Endodermal cell (in vitro differentiated cells): ENCODE results near the gene PRRT3. TPM values are rescaled to one million over a fixed set of nuclear protein-coding genes. Genes with fewer than 3 reads are reported as not detected.

Source experiments
- DNase-seq: peaks from one replicate; pipeline ENCODE4 v3.0.0-alpha.2; 2017
- H3K27ac ChIP-seq: 2 replicates; pipeline ENCODE4 v1.5.1; 2013; ENCODE audit warnings: mild to moderate bottlenecking, low read depth, low read length, moderate library complexity
- H3K27me3 ChIP-seq: 2 replicates; pipeline ENCODE4 v1.6.1; 2013; ENCODE audit warnings: mild to moderate bottlenecking, low read length, moderate library complexity; ENCODE audit not compliant: insufficient read depth, control insufficient read depth, poor library complexity, severe bottlenecking
- H3K36me3 ChIP-seq: 2 replicates; pipeline ENCODE4 v1.7.0; 2013; ENCODE audit warnings: mild to moderate bottlenecking, low read length, moderate library complexity; ENCODE audit not compliant: control insufficient read depth, insufficient read depth
- H3K4me1 ChIP-seq: one replicate; pipeline ENCODE4 v1.7.0; 2013; ENCODE audit warnings: low read length; ENCODE audit not compliant: control insufficient read depth, insufficient read depth
- H3K4me3 ChIP-seq: 2 replicates; pipeline ENCODE4 v1.5.1; 2013; ENCODE audit warnings: mild to moderate bottlenecking, low read length, moderate library complexity
- H3K9ac ChIP-seq: 2 replicates; pipeline ENCODE4 v1.6.1; 2013; ENCODE audit warnings: mild to moderate bottlenecking, low read length, moderate library complexity; ENCODE audit not compliant: poor library complexity, severe bottlenecking; ENCODE audit errors: extremely low read depth
- H3K9me3 ChIP-seq: 2 replicates; pipeline ENCODE4 v1.6.1; 2013; ENCODE audit warnings: mild to moderate bottlenecking, low read length, moderate library complexity; ENCODE audit not compliant: control insufficient read depth
- H3K27ac Mint-ChIP-seq: 2 replicates; pipeline ENCODE4 v1.8.0; 2020; ENCODE audit warnings: mixed read lengths
- H3K27me3 Mint-ChIP-seq: 2 replicates; pipeline ENCODE4 v1.8.0; 2021; ENCODE audit warnings: mild to moderate bottlenecking, mixed read lengths; ENCODE audit not compliant: insufficient read depth
- H3K36me3 Mint-ChIP-seq: 2 replicates; pipeline ENCODE4 v1.8.0; 2020; ENCODE audit warnings: low read depth, mixed read lengths
- H3K4me1 Mint-ChIP-seq: 2 replicates; pipeline ENCODE4 v1.8.0; 2020; ENCODE audit warnings: mixed read lengths
- H3K4me3 Mint-ChIP-seq: 2 replicates; pipeline ENCODE4 v1.8.0; 2020; ENCODE audit warnings: mild to moderate bottlenecking, moderate library complexity, mixed read lengths
- H3K9me3 Mint-ChIP-seq: 2 replicates; pipeline ENCODE4 v1.8.0; 2020; ENCODE audit warnings: mild to moderate bottlenecking, mixed read lengths
- CTCF ChIP-seq: fragments of 200-600 bp; sonication (generic); conservative IDR thresholded peaks from 2 replicates; pipeline ENCODE4 v1.5.0; 2021; ENCODE audit warnings: antibody characterized with exemption, mild to moderate bottlenecking
- WGBS, 2 experiments: methylation state at CpG; one replicate each; pipeline versions ENCODE4 v1.1.5 to v1.1.7; 2013; ENCODE audit warnings: missing lambda C conversion rate in 2 of 2, mixed read lengths in 1 of 2; ENCODE audit not compliant: insufficient coverage in 1 of 2, insufficient read length in 1 of 2; 5-methylcytosine and 5-hydroxymethylcytosine counted together
- total RNA-seq, 2 donors: library from RNA; stranded (reverse); fragmentation: NEBNext Ultra II Directional in 1 of 2; extraction: Animal tissue kit (Norgen Biotek cat#: 25700) in 1 of 2; gene quantifications; 2 replicates in 1 of 2; 3 replicates in 1 of 2; pipeline ENCODE4 v1.2.1, GENCODE V29; 2021

PRRT3 gene
- total RNA-seq, 2 donors from 2014 or later, result 7.4 to 11.3 TPM

GRCh38 chr3:9932535-9932842, 19.7 kb downstream of the PRRT3 start:
- Histone ChIP-seq H3K27ac (no peak overlapping the region), H3K4me1 (no peaks in the 10 kb centered on the region), H3K36me3 (peaks cover 22% of the 10 kb centered on the region), H3K9me3 (no peaks in the 10 kb centered on the region), H3K4me3 (peak overlapping the region; percentile 93), H3K9ac (no peak overlapping the region), H3K27me3 (no peaks in the 10 kb centered on the region)
- Mint-ChIP-seq H3K9me3 (peaks cover 6% of the 10 kb centered on the region), H3K36me3 (peaks cover 25% of the 10 kb centered on the region), H3K4me1 (peaks cover 13% of the 10 kb centered on the region), H3K27ac (no peak overlapping the region), H3K27me3 (peaks cover 2% of the 10 kb centered on the region), H3K4me3 (peak overlapping the region; percentile 76)
- no peak for TF ChIP-seq CTCF
- WGBS, 2 experiments, result 19% methylated on average over 13 of the region's 13 CpGs; no CpG with 5 or more reads in 1 of the 2 experiments
- DNase-seq, result no peak

- Mint-ChIP-seq H3K27me3 (peaks cover 2% of the 10 kb centered on the region), H3K4me1 (peaks cover 13% of the 10 kb centered on the region), H3K9me3 (peaks cover 6% of the 10 kb centered on the region), H3K4me3 (no peak overlapping the region), H3K36me3 (peaks cover 15% of the 10 kb centered on the region), H3K27ac (no peak overlapping the region)
- Histone ChIP-seq H3K9me3 (no peaks in the 10 kb centered on the region), H3K36me3 (peaks cover 8% of the 10 kb centered on the region), H3K9ac (no peak overlapping the region), H3K27me3 (no peaks in the 10 kb centered on the region), H3K27ac (no peak overlapping the region), H3K4me1 (no peaks in the 10 kb centered on the region), H3K4me3 (no peak overlapping the region)
- TF ChIP-seq CTCF, result peak; percentile 45
- 89 to 94% methylated on average over 3 to 4 of the region's 4 CpGs for WGBS, 2 experiments
- DNase-seq, result no peak
Measured at GRCh38 chr3:9930804-9931418, 21.3 kb downstream of the PRRT3 start.

GRCh38 chr3:9928158-9928557, 24.1 kb downstream of the PRRT3 start:
- Mint-ChIP-seq H3K27me3 (peaks cover 2% of the 10 kb centered on the region), H3K4me3 (no peak overlapping the region), H3K27ac (no peak overlapping the region), H3K9me3 (peaks cover 6% of the 10 kb centered on the region), H3K4me1 (no peaks in the 10 kb centered on the region), H3K36me3 (peaks cover 15% of the 10 kb centered on the region)
- WGBS, 2 experiments, result 92 to 95% methylated on average over 7 to 23 of the region's 23 CpGs
- peak; percentile 12 for TF ChIP-seq CTCF
- H3K4me1 ChIP-seq, result no peaks in the 10 kb centered on the region
- no peak overlapping the region for H3K27ac ChIP-seq
- H3K4me3 ChIP-seq, result no peak overlapping the region
- no peaks in the 10 kb centered on the region for H3K9me3 ChIP-seq
- no peak overlapping the region for H3K9ac ChIP-seq
- no peaks in the 10 kb centered on the region for H3K36me3 ChIP-seq
- DNase-seq, result no peak
- no peaks in the 10 kb centered on the region for H3K27me3 ChIP-seq
